Osteoblast (primary cell): ENCODE data around the gene PLCH2. TPM values are rescaled to one million over a fixed set of nuclear protein-coding genes. Genes with fewer than 3 reads are reported as not detected.

ENCODE experiments used
- DNase-seq: peaks from one replicate; pipeline ENCODE4 v3.0.0; 2011; ENCODE audit warnings: low spot score, mixed read lengths; ENCODE audit not compliant: insufficient read length; ENCODE audit errors: missing footprints
- H2AFZ ChIP-seq: 2 replicates; pipeline ENCODE4 v1.6.0; 2011; ENCODE audit warnings: mild to moderate bottlenecking, low read length
- H3K27ac ChIP-seq: 2 replicates; pipeline ENCODE4 v1.5.1; 2011; ENCODE audit warnings: mild to moderate bottlenecking, low read depth, low read length, moderate library complexity
- H3K27me3 ChIP-seq: 2 replicates; pipeline ENCODE4 v1.6.0; 2012; ENCODE audit warnings: mild to moderate bottlenecking, control low read depth, inconsistent platforms, low read length, moderate library complexity; ENCODE audit not compliant: insufficient read depth
- H3K36me3 ChIP-seq: 2 replicates; pipeline ENCODE4 v1.5.1; 2011; ENCODE audit warnings: mild to moderate bottlenecking, low read length, control low read depth, moderate library complexity; ENCODE audit not compliant: insufficient read depth
- H3K4me1 ChIP-seq: 2 replicates; pipeline ENCODE4 v1.5.1; 2011; ENCODE audit warnings: mild to moderate bottlenecking, low read length, control low read depth, moderate library complexity; ENCODE audit not compliant: insufficient read depth
- H3K4me2 ChIP-seq: 2 replicates; pipeline ENCODE4 v1.6.0; 2011; ENCODE audit warnings: mild to moderate bottlenecking, low read length; ENCODE audit not compliant: insufficient read depth
- H3K4me3 ChIP-seq: fragments of 200-600 bp; sonication (generic); 3 replicates; pipeline ENCODE4 v1.5.1; 2012; ENCODE audit warnings: mild to moderate bottlenecking, low read length, inconsistent platforms; ENCODE audit not compliant: insufficient read depth
- H3K79me2 ChIP-seq: 2 replicates; pipeline ENCODE4 v1.6.0; 2012; ENCODE audit warnings: mild to moderate bottlenecking, low read length, control low read depth, inconsistent platforms; ENCODE audit not compliant: insufficient read depth
- H3K9me3 ChIP-seq: 2 replicates; pipeline ENCODE4 v1.5.1; 2011; ENCODE audit warnings: low read depth, low read length, control low read depth
- H4K20me1 ChIP-seq: 2 replicates; pipeline ENCODE4 v1.6.0; 2012; ENCODE audit warnings: mild to moderate bottlenecking, low read length, control low read depth; ENCODE audit not compliant: insufficient read depth
- CTCF ChIP-seq: IDR thresholded peaks from 2 replicates; pipeline ENCODE4 v1.5.1; 2011; ENCODE audit warnings: mild to moderate bottlenecking, low read depth, low read length, moderate library complexity; ENCODE audit errors: extremely low read depth
- total RNA-seq: library from RNA; depleted of rRNA; stranded (reverse); fragments of >200 nt; gene quantifications from 2 replicates; pipeline ENCODE4 v1.2.3, GENCODE V29; 2012

The PLCH2 gene
- total RNA-seq, 1 donor: under 0.01 TPM

- Histone ChIP-seq H3K4me3 (no peak overlapping the region), H3K27me3 (peaks cover 2% of the 10 kb centered on the region), H3K27ac (no peak overlapping the region), H3K4me2 (no peak overlapping the region), H4K20me1 (no peaks in the 10 kb centered on the region), H2AFZ (no peak overlapping the region), H3K4me1 (peaks cover 14% of the 10 kb centered on the region), H3K9me3 (no peaks in the 10 kb centered on the region), H3K79me2 (no peaks in the 10 kb centered on the region), H3K36me3 (no peaks in the 10 kb centered on the region)
- TF ChIP-seq CTCF: no peak
- DNase-seq: peak; percentile 92
Measured at GRCh38 chr1:2544093-2544874, 68.2 kb downstream of the PLCH2 start.

DNA sequence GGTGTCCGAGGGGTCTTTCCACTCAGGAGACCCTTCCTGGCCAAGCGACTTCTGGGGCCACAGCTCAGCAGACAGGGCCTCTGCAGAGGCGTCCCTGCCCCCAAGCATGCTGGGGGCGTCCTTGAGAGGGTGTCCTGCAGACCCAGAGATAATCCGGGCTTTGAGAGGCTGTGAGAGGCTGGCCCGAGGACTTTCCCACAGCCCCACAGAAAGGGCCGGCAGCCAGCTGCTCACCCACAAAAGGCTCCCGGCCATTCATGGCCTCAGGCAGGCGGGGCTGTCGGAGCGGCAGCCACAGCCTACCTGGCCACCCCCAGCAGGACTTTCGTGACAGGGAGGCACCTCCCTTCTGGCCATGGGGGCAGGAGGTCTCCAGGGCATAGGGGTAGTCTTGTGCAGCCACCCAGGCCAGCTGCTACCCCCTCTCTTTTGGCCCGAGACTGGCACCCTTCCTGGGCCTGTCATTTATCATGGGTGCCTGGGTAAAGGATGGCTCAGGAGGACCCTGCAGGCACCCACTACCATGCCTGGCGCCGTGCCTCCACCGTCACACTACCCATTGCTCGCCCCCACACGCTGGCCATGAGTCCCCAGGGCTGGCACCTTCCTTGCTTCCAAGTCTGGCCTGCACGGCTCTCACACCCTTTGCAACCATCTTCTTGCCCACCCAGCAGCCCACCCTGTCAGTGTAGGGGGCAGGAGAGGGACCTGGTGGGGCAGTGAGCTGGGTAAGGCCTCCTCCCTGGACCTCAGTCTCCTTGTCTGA lies 69.0 kb downstream of the PLCH2 start:
- Histone ChIP-seq H3K9me3 (no peaks in the 10 kb centered on the region), H2AFZ (no peak overlapping the region), H3K27ac (no peak overlapping the region), H4K20me1 (no peaks in the 10 kb centered on the region), H3K36me3 (no peaks in the 10 kb centered on the region), H3K27me3 (peaks cover 2% of the 10 kb centered on the region), H3K4me3 (no peak overlapping the region), H3K4me2 (no peak overlapping the region), H3K79me2 (no peaks in the 10 kb centered on the region), H3K4me1 (peaks cover 14% of the 10 kb centered on the region)
- DNase-seq: peak; percentile 92
- TF ChIP-seq CTCF: no peak

GRCh38 chr1:2545754-2546514 lies 69.8 kb downstream of the PLCH2 start:
- H3K4me2 ChIP-seq: peak overlapping the region; percentile 80
- peaks cover 2% of the 10 kb centered on the region for H3K27me3 ChIP-seq
- H3K27ac ChIP-seq: no peak overlapping the region
- no peaks in the 10 kb centered on the region for H4K20me1 ChIP-seq
- peak overlapping the region; percentile 74 for H3K4me3 ChIP-seq
- no peaks in the 10 kb centered on the region for H3K79me2 ChIP-seq
- TF ChIP-seq CTCF: no peak
- peak overlapping the region; percentile 77 for H2AFZ ChIP-seq
- no peaks in the 10 kb centered on the region for H3K36me3 ChIP-seq
- no peaks in the 10 kb centered on the region for H3K9me3 ChIP-seq
- H3K4me1 ChIP-seq: peaks cover 14% of the 10 kb centered on the region
- peak; percentile 98 for DNase-seq
